Smooth muscle cell (in vitro differentiated cells): ENCODE measurements around the gene CCM2. TPM values are rescaled to one million over a fixed set of nuclear protein-coding genes. Genes with fewer than 3 reads are reported as not detected.

Experiments
- DNase-seq: peaks from one replicate; lab custom pipeline; 2025; ENCODE audit not compliant: unreplicated experiment; lab: John Stamatoyannopoulos, UW
- H2AFZ ChIP-seq: fragments of 200-600 bp; sonication (generic); 2 replicates; pipeline ENCODE4 v1.6.0; 2016; ENCODE audit warnings: antibody characterized with exemption, low read depth, mild to moderate bottlenecking
- H3F3A ChIP-seq: fragments of 200-600 bp; sonication (generic); 2 replicates; pipeline ENCODE4 v1.6.0; 2017; ENCODE audit warnings: antibody characterized with exemption, low read depth
- H3K27ac ChIP-seq: fragments of 200-600 bp; sonication (generic); 2 replicates; pipeline ENCODE4 v1.5.1; 2016; ENCODE audit warnings: low read depth, mild to moderate bottlenecking
- H3K27me3 ChIP-seq: fragments of 200-600 bp; sonication (generic); 2 replicates; pipeline ENCODE4 v1.6.1; 2016; ENCODE audit warnings: low read depth, mild to moderate bottlenecking
- H3K36me3 ChIP-seq: fragments of 200-600 bp; sonication (generic); 2 replicates; pipeline ENCODE4 v1.5.1; 2016; ENCODE audit warnings: low read depth
- H3K4me1 ChIP-seq: fragments of 200-600 bp; sonication (generic); 2 replicates; pipeline ENCODE4 v1.5.1; 2016; ENCODE audit warnings: low read depth
- H3K4me2 ChIP-seq: fragments of 200-600 bp; sonication (generic); 2 replicates; pipeline ENCODE4 v1.6.0; 2016; ENCODE audit warnings: mild to moderate bottlenecking
- H3K4me3 ChIP-seq: fragments of 200-600 bp; sonication (generic); 2 replicates; pipeline ENCODE4 v1.5.1; 2016; ENCODE audit warnings: mild to moderate bottlenecking
- H3K79me2 ChIP-seq: fragments of 200-600 bp; sonication (generic); 2 replicates; pipeline ENCODE4 v1.6.0; 2016; ENCODE audit warnings: low read depth, mild to moderate bottlenecking
- H3K9ac ChIP-seq: fragments of 200-600 bp; sonication (generic); 2 replicates; pipeline ENCODE4 v1.6.0; 2016; ENCODE audit warnings: low read depth
- H3K9me3 ChIP-seq: fragments of 200-600 bp; sonication (generic); replicated peaks from 2 replicates; pipeline ENCODE4 v1.5.1; 2016; ENCODE audit warnings: low read depth
- H4K20me1 ChIP-seq: fragments of 200-600 bp; sonication (generic); 2 replicates; pipeline ENCODE4 v1.6.0; 2016; ENCODE audit warnings: low read depth
- WGBS: methylation state at CpG from one replicate; pipeline ENCODE4 v1.1.7; 2016; ENCODE audit warnings: low lambda C conversion rate; 5-methylcytosine and 5-hydroxymethylcytosine counted together
- polyA plus RNA-seq: library from polyadenylated mRNA; unstranded; fragments of >200 nt; fragmentation: Nextera tagmentation; extraction: Ambion mirVana; gene quantifications from 2 replicates; pipeline ENCODE4 v1.2.1, GENCODE V29; 2016
- total RNA-seq: library from RNA; depleted of rRNA; stranded (reverse); fragments of >200 nt; gene quantifications from 2 replicates; pipeline ENCODE4 v1.2.3, GENCODE V29; 2014
- TF ChIP-seq, protein P1 (sequence below): fragments of 200-600 bp; sonication (generic); IDR thresholded peaks from 2 replicates; pipeline ENCODE4 v1.5.1; 2017; ENCODE audit warnings: borderline replicate concordance, mild to moderate bottlenecking, antibody characterized with exemption; ENCODE audit not compliant: insufficient read depth, poor library complexity, severe bottlenecking

Gene CCM2
- total and polyA plus RNA-seq, 2 experiments from 2014 or later: 32.6 to 85.5 TPM

DNA sequence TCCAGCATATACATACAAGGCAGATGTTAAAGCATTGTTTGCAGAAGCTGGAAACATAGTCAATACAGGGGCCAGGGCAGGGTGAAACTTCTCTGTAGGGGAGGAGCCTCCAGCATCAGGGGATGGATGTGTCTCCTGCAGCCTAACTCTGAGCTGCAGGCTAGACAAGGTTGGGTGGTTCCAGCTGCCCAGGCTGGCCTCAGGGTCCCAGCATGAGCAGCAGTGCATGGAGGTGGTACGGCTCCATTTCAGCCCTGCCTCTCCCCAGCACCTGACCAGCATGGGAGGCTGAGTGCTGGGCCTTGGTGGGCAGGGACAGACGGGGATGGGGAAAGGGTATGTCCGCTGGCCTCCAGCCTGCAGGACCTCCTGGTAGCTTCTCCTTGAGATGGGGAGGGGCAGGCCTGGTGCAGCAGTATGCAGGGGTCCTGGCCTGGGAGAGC, 118.9 kb downstream of the CCM2 start:
- TF ChIP-seq, protein P1, sequence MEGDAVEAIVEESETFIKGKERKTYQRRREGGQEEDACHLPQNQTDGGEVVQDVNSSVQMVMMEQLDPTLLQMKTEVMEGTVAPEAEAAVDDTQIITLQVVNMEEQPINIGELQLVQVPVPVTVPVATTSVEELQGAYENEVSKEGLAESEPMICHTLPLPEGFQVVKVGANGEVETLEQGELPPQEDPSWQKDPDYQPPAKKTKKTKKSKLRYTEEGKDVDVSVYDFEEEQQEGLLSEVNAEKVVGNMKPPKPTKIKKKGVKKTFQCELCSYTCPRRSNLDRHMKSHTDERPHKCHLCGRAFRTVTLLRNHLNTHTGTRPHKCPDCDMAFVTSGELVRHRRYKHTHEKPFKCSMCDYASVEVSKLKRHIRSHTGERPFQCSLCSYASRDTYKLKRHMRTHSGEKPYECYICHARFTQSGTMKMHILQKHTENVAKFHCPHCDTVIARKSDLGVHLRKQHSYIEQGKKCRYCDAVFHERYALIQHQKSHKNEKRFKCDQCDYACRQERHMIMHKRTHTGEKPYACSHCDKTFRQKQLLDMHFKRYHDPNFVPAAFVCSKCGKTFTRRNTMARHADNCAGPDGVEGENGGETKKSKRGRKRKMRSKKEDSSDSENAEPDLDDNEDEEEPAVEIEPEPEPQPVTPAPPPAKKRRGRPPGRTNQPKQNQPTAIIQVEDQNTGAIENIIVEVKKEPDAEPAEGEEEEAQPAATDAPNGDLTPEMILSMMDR: no peak
- Histone ChIP-seq H3K4me3 (no peak overlapping the region), H3K9ac (no peak overlapping the region), H3K36me3 (no peaks in the 10 kb centered on the region), H3F3A (no peaks in the 10 kb centered on the region), H4K20me1 (no peaks in the 10 kb centered on the region), H3K9me3 (no peaks in the 10 kb centered on the region), H3K4me1 (no peaks in the 10 kb centered on the region), H3K27me3 (peaks cover 25% of the 10 kb centered on the region), H3K79me2 (no peaks in the 10 kb centered on the region), H3K27ac (no peak overlapping the region), H3K4me2 (no peak overlapping the region), H2AFZ (no peak overlapping the region)
- WGBS: 85% methylated on average over 3 of the region's 3 CpGs
- DNase-seq: no peak

DNA sequence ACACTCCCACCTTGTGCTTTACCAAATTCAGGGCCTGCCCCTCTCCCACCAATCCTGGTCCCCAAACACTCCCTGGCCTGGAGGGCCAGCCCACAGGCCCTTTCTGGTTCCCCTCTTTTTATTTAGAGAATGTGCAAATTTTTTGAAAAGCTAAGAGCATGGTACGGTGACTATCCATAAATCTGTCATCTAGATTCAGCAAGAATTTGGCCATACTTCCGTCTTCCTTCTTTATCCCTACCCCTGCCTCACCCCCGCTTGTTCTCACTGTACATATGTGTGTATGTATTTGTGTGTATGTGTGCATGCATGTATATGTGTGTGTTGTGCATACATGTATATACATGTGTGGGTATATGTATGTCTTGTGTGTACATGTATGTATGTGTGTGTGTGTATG, 119.5 kb downstream of the CCM2 start:
- Histone ChIP-seq H4K20me1 (no peaks in the 10 kb centered on the region), H3K36me3 (no peaks in the 10 kb centered on the region), H3K27ac (no peak overlapping the region), H2AFZ (no peak overlapping the region), H3K9me3 (no peaks in the 10 kb centered on the region), H3K4me3 (no peak overlapping the region), H3K79me2 (no peaks in the 10 kb centered on the region), H3F3A (no peaks in the 10 kb centered on the region), H3K4me1 (no peaks in the 10 kb centered on the region), H3K4me2 (no peak overlapping the region), H3K27me3 (peaks cover 19% of the 10 kb centered on the region), H3K9ac (no peak overlapping the region)
- DNase-seq: no peak
- WGBS: 88% methylated on average over 3 of the region's 3 CpGs
- TF ChIP-seq, protein P1: no peak

DNA sequence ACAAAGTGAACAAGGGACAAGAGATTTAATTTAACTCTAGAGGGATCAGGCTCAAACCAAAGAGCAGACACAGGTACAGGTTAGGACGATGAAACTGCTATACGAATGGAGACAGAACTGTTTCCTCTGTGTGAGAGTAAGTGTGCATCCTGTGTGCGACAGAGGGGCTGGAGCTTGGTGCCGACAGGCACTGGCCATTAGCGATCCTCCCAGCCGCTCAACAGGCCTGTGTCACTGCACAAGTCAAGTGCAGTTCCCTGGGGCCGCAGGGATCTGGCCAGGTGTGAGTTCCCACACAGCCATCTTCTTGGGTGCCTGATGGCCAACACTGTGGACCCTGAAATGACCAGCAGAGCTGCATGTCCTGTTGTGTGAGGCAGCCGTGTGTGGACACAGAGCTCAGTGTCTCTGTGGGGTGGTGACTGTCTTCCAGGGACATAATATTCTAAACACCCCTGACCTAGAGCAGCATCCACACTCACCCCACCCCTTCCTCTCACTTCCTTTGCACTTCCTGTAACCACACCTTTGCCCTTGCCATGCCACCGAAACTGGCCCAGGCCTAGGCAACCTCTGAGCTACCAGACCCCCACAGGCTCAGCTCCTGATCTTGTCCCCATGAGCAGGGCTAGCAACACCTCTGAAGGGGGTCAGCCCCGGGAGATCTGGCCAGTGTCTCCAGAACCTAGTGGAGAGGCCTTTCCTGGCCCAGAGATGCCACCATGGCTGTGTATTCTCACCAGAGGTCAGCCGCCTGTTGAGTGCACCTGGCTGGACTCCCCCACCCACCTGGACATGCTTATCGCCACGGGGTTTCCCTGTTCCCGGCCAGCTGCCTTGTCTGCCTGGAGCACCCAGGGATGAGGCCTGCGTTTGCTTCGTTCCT, 123.2 kb downstream of the CCM2 start:
- TF ChIP-seq, protein P1: no peak
- no peak overlapping the region for H3K4me2 ChIP-seq
- H2AFZ ChIP-seq: no peak overlapping the region
- no peaks in the 10 kb centered on the region for H3K4me1 ChIP-seq
- no peak overlapping the region for H3K27ac ChIP-seq
- DNase-seq: no peak
- no peak overlapping the region for H3K4me3 ChIP-seq
- H3K27me3 ChIP-seq: no peaks in the 10 kb centered on the region
- 89% methylated on average over 16 of the region's 16 CpGs for WGBS
- no peaks in the 10 kb centered on the region for H3K9me3 ChIP-seq
- H4K20me1 ChIP-seq: no peaks in the 10 kb centered on the region
- no peaks in the 10 kb centered on the region for H3K79me2 ChIP-seq
- no peaks in the 10 kb centered on the region for H3K36me3 ChIP-seq
- H3F3A ChIP-seq: no peaks in the 10 kb centered on the region
- H3K9ac ChIP-seq: no peak overlapping the region
